Pons (tissue), 1 donor: ENCODE measurements around the gene ANKMY1.

Experiments
- DNase-seq: peaks from one replicate; pipeline ENCODE4 v3.0.0-alpha.2; 2016; ENCODE audit warnings: low spot score

ANKMY1 gene

DNA sequence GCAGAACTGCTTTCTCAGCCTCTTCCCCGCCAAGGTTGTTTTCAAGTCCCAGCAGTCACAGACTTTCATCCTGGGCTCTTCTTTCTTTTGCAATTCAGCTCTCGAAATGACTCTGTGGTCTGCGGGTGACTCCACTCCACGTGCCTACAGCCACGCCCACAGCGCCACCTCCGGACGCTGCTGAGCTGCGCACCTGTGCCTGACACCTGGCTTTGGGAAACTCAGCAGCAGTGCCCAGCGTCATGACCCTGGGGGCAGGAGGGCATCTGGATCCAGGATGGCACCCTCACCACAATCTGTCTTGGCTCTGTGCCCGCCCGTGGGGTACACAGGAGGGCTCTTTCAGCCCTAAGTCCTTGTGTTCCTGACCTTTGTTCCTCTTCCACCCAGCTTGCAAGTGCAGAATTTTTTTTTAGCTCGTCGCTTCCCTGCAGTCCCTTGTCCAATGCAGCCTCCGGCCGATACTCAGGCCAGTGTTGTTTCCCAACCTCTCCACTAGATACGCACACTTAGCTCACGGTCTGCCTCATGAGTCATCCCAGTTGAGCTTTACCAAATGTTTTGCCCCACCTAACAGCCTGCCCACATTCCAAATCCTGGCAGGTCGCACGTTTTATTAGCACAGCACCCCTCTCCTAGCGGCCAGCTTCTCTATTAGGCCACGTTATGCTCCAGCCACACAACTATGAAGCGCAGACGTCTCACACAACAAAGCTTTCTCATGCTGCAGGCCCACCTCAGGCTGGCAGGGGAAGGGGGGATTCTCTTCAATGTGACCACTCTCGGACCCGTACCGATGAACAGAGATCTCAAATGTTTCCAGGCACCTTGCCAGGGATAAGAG lies 22.2 kb upstream of the ANKMY1 start:
- no peak for DNase-seq

DNA sequence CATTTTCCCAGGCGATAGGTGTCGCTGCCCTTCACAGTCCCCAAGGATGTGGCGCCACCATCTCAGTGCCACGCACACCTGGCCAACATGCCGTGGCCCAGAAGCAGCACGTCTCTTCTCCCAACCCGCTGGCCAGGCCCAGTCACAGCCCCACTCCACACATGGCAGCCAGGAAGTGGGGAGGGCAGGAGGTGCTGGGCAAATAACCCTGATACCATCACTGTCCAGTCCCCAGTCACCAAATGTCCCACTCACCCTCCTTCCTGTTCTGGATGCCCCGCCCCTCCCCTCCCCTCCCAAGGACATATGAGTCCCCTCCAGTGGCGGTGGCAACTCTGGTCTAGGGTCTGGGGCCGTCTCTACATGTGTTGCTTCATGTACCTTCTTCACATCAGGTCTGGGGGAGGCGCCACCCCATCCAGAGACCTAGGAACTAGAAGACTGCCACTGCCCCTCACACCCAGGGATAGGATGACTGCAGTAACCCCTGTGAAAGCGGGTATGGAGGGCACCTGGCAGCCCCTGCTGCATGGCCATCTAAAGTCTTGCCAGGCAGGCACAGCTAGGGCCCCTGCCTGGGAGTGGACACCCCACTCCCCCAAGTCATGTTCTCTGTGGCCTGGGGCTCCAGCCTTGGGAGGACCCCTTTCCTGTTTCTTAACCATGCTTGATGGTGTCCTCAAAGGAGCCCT lies 21.4 kb upstream of the ANKMY1 start:
- DNase-seq = no peak

DNA sequence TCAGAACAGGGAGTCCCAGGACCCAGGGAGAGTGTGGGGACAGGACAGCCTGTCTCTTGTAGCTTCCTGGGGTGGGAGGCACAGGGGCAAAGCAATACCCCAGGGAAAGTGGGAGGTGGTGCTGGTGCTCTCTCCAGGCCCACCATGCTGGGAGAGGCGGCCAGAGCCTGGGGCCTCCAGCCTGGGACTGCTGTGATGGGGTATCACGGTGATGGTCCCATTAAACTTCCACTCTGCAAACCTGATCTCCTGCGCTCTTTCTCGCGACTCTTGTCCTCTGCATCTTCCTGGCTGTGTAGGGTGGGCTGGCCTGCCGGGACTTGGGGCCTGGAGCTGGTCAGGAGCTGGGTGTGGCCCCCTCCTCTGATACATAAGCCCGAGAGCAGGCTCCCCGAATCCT lies 20.7 kb upstream of the ANKMY1 start:
- DNase-seq = no peak

DNA sequence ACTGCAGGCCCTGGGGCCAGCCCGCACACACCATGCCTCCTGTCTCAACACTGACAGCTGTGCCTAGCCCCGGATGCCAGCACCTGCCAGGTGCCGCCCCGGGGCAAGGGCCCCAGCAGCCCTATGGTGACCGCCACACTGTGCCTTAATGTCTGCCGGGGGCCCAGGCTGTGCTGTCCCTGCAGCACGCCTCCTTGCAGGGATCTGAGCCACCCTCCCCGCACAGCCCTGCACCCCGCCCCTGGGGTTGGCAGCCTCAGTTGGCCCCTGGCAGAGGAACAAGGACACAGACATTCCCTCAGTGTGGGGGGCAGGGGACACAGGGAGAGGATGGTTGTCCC lies 20.3 kb upstream of the ANKMY1 start:
- DNase-seq = no peak

DNA sequence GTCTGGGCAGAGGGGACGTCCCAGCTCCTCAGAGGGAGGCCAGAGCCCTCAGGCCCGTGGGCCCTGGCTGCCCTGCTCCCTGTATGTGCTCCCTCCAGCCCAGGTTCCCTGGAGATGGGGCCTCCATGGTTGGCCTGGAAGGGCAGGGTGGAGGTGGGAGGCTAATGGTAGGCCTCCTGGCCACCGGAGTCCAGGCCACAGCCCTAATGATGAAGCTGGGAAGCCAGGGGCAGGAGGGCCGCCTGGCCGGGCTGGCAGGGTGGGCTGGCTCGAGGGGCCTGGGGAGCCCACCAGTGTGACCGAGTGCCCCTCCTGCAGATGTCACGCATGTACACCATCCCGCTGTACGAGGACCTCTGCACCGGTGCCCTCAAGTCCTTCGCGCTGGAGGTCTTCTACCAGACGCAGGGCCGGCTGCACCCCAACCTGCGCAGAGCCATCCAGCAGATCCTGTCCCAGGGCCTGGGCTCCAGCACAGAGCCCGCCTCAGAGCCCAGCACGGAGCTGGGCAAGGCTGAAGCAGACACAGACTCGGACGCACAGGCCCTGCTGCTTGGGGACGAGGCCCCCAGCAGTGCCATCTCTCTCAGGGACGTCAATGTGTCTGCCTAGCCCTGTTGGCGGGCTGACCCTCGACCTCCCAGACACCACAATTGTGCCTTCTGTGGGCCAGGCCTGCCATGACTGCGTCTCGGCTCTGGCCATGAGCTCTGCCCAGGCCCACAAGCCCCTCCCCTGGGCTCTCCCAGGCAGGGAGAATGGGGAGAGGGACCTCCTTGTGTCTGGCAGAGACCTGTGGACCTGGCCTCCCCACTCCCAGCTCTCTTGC lies 19.7 kb upstream of the ANKMY1 start:
- no peak for DNase-seq

DNA sequence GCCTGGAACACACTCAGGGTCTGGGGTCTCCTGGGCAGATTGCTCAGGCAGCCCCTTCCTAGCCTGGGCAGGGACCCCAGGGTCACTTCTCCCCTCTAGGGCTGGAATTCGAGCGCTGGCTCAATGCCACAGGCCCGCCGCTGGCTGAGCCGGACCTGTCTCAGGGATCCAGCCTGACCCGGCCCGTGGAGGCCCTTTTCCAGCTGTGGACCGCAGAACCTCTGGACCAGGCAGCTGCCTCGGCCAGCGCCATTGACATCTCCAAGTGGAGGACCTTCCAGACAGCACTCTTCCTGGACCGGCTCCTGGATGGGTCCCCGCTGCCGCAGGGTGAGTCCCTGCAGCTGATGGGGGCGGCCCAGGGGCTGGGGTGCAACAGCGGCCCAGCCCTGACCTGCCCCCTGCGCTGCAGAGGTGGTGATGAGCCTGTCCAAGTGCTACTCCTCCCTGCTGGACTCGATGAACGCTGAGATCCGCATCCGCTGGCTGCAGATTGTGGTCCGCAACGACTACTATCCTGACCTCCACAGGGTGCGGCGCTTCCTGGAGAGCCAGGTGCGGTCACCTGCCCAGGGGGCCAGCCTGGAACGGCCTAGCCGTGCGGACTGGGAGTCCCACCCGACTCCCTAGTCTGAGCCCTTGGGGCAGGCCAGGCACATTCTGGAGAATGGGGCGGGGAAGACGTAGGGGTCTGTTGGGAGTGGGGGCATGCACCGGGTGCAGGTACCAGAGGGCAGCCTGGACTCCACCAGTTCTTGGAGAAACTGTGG lies 18.8 kb upstream of the ANKMY1 start:
- no peak for DNase-seq

DNA sequence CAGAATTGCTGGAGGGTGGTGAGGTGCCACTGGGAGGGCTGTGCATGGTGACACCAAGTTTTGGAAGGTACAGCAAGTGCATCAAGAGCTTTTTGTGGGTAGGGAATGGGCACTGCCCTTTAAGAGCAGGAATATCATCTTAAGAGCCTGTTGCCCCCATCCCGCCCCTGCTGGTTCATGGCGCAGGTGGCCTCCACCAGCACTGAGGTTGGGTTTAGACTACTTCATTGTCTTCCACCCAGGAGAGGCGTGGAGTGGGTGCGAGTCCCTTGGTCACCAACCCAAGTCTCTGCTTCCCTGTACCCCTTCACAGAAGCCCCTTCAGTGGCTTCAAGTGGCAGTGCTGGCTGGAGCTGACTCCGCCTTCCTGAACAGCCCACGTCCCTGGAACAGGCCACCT lies 18.2 kb upstream of the ANKMY1 start:
- DNase-seq = no peak

DNA sequence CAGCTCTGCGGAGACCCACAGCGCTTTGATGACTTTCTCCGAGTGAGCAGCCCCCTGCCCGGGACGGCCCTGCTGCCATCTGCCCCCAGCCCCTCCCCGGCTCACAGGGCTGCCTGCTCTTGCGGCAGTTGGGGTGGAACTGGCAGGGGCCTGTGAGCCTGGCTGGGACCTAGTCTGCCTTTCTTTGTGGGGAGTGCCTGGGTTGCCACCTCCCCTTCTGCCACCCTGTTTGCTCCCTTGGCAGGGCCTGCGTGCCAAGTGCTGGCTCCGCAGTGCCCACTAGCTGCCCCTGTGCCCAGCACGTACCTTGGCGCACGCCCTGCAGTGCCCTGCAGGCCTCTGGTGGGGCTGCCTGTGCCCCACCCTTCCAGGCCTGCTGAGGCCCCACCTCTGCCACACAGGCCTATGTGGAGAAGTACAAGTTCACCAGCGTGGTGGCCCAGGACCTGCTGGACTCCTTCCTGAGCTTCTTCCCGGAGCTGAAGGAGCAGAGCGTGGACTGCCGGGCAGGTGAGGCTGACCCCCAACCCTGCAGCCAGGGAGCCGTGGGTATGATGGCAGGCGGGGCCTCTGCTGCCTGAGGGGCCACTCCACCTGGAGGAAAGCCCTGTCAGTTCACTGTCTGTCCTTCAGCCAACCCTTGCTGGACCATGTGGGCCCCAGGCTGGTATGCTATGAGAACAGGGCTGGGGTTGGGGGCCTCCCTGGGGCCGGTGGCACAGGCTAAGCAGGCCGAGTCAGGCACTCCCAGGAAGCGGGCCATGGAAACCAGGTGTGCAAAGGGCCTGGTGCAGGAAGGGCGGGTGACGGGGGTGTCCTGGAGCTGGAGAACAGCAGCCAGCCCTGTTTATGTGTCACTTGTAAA lies 17.5 kb upstream of the ANKMY1 start:
- no peak for DNase-seq

DNA sequence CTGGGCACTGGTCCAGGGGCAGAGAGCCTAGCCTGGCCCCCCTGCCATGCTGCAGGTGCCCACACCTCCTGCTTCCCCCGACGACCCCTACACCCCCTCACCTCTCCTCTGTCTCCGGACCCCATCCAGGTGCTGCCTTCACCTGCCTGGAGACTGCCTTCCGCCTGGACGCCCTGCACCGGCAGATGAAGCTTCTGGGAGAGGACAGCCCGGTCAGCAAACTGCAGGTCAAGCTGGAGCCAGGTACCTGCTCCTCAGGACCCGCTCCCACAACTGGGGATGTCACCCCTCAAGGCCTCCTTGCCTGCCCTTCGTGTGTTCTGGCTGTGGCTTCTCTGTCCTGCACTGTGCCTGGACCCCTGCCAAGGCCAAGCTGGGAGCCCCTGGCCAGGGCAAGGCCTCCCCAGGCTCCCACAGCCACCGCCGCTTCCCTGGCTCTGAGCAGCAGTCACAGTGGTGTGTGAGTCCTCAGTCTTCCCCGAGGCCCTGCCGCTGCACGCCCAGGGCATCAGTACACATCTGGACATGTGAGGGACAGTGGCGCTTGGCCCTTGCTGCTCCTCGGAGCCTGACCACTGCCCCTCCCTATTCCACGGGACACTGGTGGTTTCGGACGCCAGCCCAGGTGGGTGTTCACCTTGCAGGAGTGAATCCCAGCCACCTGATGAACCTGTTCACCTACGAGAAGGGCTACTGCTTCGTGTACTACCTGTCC lies 16.8 kb upstream of the ANKMY1 start:
- no peak for DNase-seq

DNA sequence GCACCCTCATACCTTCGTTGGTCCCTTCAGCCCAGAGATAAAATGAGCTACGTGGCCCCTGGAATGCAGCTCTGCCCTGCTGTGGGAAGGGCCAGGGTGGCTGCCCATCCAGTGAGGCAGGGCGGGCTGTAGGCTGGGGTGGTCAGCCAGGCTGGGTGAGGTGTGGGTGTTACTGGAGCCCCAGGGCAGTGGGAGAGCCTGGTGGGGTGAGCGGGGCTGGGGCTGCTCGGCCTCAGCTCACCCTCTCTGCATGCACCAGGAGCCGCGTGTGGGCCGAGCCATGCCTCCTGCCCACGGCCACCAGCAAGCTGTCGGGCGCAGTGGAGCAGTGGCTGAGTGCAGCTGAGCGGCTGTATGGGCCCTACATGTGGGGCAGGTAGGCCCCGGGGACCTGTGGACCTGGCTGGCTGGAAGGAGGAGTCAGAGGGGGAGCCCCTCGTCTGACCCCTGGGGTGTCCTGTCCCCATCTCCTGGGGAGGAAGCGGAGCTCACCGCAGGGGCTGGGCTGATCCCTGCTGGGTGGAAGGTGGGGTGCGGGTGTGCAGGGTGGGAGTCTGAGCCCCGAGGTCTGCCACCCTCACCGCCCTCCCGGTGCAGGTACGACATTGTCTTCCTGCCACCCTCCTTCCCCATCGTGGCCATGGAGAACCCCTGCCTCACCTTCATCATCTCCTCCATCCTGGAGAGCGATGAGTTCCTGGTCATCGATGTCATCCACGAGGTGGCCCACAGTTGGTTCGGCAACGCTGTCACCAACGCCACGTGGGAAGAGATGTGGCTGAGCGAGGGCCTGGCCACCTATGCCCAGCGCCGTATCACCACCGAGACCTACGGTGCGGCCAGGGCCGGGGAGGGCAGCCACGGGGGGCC lies 16.0 kb upstream of the ANKMY1 start:
- DNase-seq = no peak

DNA sequence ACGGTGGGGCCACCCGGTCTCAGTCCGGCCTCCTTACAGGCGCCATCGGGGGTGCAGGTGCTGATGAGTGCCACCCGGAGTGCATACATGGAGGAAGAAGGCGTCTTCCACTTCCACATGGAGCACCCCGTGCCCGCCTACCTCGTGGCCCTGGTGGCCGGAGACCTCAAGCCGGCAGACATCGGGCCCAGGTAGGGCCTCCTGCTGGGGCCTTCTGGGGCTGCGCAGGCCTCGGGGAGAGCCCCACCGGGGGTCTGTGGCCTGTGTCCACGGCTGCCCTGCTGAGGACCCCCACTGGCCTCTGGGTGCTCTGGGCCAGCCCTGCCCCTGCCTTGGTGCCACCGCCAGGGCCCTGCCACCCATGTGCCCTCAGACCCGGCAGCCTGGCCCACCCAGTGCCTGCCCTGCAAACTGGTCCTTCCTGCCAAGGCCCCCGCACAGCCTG lies 15.3 kb upstream of the ANKMY1 start:
- no peak for DNase-seq

DNA sequence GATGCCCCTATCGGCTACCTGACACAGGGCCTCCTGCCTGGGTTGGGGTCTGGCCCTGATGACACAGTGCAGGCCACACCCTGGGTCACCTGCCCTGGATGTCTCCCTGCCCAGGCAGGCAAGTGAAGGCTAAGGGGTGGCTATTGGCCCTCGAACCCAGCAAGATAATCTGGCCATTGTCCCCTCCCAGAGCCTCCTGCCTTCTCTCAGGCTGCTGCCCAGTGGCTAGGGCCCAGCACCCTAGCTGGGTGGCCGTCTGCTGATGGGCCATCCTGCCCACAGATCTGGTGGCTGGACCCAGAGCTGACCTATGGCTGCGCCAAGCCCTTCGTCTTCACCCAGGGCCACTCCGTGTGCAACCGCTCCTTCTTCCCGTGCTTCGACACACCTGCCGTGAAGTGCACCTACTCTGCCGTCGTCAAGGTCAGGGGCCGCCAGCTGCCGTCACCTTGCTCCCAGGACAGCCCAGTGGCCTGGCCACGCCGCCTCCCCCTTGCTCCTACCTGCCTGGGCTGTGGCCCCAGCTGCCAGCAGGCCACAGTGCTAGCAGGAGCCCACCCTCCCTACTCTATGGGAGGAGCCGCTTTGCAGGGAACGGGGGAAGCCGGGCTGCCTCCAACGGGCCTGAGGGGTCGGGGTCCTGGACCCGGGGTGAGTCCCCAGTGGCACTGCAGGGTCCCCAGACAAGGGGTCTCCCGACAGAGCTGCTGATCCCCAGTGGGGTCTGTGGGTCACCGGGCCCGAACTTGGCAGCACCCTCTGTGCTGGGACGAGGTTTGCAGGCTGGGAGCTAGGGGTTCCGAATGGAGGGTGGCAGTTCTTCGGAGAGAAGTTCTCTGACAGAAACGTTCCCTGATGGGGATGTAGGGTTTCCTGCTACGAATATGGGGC lies 14.6 kb upstream of the ANKMY1 start:
- no peak for DNase-seq

DNA sequence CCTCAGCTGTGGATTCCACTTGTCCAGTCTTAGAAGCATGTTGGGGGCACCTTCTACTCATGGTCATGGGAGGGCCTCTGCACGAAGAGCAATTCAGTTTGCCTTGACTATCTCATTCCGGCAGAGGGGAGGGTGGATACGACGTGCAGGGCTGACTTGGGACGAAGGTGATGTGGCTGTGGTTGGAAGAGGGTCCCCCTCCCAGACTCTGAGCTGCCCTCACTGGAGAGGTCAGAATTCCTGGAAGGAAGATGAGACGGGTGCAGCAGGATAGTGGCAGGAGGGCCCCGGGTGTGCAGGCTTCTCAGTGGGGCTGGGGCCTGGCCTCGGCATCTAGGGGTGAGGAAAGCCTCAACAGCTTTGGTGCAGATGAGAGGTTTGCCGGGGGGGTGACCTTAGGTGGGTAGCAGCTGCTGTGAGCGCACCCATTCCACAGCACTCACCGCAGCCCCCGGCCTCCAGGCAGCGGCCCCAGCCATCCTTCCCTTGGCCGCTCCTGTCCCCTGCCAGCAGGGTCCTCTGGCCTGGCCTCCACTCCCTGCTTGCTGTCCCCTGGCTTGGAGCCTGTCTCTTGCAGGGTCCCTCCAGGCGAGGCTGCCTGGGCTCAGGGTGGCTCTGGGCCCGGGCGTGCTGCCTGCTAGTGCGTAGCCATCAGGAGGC lies 13.7 kb upstream of the ANKMY1 start:
- DNase-seq = no peak

DNA sequence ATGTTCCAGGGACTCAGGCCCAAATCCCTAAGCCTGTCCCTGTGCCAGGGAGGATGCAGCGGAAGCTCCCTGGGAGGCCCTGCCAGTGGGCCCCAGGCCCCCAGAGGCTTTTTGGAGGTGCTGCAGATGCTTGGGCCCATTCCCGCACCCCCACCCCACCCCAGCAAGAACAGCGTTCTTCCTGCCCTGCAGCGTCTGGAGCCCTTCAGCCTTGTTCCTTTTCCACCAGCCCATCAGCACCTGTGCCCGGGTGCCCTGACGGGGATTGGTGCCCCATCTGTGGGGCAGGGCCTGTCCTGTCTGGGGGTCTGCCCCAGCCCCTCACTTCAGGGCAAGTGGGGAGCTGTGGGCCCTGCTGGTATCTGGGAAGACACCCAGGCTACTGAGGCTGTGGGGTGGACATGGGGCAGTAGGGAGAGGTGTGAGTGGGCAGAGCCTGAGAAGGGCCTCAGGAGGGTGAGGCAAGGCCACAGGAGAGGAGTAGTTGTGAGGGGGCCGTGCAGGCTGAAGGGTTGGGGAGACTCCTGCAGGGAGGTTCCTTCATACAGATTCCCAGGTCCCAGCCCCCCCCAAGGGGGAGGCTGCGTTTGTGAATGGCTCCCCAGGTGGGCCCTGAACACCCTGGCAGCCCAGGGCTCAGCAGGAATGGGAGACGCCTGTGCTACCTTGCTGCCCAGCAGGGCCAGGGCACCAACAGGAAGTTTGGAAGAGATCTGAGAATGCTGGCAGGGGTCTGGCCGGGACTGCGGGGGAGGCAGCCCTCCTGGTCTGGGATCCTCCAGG lies 12.9 kb upstream of the ANKMY1 start:
- DNase-seq = no peak

DNA sequence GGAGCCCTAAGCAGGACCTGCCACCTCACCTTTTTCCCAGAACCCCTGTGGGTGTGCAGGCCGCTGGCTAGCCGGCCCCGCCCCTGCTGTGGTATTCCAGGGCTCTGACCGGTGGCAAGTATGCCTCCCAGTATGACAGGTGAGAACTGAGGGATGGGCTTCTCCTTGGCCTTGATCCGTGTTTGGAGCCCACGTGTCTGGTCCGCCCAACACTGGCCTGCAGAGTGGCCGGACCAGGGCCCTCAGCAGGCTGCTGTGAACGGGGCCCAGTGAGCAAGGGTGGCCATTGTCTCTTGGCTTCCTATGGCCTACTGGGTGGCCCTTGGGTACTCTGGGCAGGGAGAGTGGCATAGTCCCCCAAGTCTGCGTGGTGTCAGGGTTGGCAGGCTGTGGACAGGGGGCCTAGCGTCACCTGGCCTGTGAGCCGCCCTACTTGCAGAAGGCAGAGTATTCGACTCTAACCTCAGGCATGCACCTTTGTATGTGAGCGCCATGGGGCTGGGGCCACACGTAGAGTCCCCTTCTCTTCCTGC lies 12.3 kb upstream of the ANKMY1 start:
- no peak for DNase-seq

DNA sequence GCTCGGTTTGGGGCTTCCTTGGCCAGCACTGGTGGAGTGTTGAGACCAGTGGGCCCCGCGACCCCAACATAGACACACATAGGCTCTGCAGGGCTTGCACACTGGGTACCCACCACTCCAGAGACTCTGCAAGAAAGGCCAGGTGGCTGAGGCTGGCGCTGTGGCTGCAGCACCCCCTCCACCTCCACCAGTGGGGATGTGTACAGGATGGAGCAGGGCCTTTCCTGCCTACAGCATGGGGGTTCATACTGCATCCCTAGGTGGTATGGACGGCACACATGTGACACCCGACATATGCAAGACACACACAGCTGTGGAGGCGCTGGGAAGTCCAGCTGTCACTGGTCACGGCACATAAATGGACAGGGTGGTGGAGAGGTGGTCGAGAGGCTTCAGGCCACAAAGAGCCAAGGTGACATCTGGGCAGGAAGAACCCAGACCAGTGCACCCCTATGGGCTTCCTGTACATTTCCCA lies 11.8 kb upstream of the ANKMY1 start:
- no peak for DNase-seq
